GM18498 (cell line): ENCODE results near the gene AGAP1.

Experiments
- ATAC-seq: cut with Tn5 transposase; IDR thresholded peaks from one replicate; pipeline ENCODE4 v1.9.1; 2021; ENCODE audit warnings: mild to moderate bottlenecking, moderate library complexity; ENCODE audit not compliant: unreplicated experiment

Gene AGAP1

DNA sequence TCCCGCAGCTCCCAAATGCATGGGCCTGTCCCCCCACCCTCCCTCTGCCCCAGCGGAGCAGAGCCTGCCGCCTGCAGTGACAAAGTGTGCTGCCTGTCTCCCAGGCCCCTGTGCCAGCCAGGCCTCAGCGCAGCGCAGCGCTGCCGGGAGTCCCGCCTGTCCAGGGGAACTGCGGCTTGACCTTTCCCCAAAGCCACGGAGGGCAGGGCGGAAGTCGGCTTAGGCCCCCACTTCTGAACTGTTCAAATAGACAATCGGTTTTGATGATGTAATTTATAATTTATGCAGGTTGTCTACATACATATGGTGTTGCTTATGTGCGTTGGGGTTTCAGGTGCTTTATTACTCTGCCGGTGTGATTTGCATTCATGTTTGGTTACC, 667.2 kb downstream of the AGAP1 start:
- no peak for ATAC-seq

DNA sequence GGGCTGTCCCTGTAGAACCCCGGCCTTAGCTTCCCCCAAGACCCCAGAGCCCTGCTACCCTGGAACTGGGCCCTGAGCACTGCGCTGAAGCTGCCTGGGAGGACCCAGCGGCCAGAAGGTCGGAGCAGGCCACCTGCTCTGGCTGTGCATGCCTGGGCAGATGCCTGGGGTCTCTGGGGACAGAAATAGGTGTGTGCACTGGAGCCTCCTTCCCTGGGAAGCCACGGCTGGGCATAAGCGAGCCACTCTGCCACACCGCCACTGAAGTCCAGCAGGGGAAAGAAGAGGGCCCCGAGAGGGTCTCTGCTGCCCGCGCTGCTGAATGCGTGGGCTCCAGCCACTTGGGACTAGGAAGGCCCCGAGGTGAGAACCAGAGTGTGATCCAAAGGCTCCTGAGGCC, 667.7 kb downstream of the AGAP1 start:
- no peak for ATAC-seq

DNA sequence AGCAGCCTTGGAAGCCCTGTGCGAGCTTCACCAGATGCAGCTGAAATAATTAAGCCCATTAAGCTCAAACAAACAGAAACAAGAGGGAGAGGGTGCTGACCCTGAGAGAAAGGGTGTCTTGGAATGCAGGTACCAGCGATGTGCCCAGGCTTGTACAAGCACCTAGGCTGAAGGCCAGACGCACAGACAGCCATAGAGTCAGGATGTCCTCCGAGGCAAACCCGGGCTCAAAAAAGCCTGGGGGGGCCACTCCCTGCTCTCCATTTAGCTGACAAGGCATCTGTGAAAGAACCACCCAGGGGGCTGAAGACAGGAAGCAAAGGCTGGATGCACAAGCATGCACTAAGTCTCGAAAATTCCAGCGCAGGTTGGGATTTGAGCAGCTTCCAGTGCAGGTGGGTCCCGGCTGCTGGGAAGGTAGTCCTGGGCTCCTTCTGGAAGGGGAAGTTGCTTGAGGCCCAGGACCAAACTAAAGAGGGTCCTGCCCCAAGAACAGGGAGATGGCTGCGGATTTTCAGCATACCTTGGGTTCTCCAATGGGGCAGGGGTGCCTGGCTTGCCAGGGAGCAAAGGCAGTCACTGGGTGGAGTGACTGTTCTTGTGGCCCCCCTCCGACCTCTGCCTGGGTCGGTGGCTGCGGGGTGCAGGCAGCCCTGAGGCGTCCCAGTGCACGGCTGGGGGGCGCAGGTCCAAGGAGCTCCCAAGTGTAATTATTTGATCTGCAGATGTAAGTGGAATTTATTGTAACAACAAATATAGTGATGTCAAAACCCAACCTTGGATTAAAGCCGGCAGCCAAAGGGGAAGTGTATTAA, 668.4 kb downstream of the AGAP1 start:
- no peak for ATAC-seq

DNA sequence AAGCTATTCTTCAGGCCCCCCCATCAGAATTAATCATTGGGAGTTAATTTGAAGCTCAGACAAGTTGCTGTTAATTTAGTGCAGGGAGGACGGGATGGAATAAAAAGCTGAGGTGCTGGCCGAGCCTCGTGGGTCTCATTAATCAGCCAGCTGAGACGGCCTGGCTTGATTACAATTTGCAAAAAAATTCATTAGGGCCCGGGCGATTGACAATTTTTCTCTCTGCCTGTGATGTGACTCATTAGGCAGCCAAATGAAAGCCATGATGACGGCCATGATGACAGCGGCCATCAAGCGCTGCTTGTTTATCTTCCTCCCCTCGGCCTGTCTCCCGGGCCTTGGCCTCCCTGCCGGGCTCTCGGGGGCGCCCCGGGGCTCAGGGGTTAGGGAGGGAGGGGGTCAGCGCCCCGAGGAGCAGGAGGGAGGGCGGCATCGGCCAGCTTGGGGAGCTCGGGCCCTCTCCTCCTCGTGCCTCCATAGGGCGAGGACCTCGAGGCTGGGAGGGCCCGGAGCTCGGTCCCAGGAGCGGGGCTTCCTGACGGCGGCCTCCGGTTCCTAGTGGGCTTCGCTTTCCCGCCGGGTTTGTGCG, 669.1 kb downstream of the AGAP1 start:
- ATAC-seq: no peak

DNA sequence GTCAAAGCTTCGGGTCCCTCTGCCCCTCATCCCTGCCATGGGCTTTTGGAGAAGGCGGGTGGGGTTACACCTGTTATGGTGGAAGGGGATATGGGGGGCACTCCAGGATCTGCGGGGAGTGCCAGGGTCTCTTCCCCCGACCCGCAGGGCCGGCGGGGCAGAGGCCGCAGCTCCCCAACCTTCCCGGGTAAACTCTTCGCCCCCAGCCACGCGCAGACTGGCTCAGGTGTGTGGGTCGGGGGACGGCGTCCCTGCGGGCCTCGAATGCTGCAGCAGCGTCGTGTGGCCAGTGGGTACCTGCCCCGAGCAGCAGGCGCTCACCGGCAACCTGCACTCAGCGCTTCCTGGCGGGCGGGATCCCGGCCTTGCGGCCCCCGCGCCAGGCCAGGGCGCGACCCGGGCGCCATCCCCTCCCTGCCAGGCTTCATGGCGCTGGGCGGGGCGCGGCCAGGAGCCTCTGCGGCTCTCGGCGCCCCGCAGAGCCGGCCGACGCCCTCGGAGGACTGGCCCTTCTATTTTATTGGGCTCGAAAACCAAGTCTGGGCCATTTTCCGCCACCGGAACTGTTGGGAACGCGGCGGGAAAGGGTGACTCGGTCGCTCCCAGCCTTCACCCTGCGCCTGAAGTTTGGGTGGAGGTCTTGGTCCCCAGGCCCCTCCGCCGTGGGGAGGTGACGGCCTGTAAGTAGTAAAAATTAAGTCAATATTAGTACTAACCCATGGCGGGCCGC, 669.8 kb downstream of the AGAP1 start:
- ATAC-seq: no peak

DNA sequence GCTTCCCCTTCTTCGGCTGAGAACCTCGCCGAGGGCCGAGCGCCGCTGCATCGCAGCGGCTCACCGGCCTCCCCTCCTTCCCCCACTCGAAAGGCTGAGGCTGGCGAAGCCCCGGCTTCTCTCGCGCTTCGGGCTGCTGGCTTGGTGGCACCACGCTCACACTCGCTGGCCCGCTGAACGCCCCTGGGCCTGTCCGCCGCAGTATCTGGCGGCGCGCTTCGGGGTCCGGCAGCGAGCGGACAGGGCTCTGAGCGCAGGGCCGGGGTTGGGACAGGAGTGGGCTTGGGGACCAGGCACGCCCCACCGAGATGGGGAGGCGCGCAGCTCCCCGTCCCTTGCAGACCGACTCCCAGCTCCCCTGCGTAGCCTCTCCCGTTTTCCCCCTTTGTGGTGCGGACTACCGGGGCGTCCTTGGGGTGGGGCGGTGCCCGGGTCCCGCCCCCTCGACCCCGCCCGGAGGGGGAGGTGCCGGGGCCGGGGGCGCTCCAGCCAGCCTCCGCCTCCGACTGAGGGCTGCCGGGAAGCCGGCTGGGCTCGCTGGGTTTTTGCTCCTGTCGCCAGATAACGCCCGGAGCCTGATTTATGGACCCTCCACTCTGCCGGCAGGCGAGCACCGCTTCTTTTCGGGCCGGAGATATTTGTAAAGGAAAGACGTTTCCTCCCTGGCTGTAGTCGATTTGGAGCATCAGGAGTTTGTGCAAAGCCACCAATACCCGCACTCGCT, 670.5 kb downstream of the AGAP1 start:
- ATAC-seq: no peak

DNA sequence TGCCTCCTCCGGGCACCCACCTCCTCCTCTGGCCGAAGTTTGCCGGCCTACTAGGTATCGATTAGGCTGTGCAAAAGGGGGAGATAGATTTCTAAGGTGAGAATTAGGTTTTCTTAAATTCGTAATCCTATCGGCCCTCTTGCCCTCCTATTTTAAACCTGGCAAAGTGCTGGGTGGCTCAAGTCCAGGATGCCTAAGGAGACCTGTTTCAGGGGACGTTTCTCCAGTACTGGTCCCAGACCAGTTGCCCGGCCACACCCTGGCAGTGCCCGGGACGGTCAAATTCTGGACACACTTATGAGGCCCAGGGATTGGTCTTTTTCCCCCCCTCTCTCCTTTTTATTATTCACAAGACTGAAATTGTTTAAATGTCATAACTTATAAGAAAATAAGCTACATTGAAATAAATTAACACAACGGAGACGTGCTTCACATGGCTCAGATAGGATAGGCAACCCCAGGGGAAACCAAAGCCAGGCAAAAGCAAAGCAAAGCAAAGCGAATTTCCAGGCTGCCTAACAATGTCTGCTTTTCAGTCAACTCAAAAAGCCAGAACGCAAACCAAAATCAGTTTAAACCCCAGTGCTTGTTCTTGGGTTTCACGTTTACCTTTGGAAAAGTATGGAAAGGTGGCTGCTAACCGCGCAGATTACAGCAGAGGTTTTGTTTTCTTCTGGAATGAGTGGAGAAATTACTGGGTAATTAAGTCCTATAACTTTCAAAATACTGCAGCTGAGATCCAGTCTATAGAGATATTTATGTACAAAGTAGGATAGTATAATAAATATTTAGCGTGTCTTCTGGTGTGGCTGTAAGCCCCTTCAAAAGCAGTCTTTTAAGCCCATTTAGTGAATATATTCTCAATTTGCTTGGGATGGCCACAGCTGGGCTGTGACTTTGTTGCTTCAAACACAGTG, 671.3 kb downstream of the AGAP1 start:
- ATAC-seq: no peak

DNA sequence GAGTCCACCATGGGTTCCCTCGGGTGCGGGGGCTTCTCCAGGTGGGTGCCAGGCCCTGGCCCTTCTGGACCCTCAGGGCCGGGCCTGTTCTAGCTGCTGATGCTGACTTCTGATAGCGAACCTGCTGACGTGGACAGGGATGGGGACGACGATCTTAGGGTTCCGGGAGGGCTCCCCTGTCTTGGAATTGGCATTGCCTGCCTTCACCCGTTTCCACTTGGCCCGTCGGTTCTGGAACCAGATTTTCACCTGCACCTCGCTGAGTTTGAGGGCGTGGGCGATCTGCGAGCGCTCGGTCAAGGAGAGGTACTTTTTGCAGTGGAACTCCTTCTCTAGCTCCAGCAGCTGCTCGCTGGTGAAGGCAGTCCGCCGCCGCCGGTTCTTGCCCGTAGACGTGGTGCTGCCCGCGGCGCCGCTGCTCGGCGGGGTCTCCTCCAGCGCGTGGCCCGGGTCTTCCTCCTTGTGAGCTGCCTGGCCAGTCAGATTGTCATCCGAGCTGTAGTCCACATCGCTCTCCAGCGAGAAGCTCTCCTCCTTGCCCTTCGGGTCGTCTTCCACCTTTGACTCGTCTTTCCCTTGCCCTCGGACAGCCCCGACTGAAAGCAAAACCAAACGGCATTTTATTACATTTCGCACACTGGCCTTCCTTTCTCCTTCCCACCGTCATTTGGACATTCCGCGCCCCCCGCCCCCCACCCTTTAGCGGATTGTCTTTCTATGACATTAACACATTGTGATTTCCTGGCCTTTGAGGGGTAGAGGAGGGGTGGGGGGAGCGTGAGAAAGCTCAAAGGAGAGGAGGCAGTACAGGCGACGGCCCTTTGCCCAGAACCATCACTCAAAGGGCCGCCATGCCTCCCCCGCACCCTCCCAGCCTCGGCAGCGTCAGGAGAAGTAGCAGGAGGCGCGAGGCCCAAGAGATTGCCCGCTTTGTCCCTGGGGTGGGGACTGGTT, 672.3 kb downstream of the AGAP1 start:
- no peak for ATAC-seq

DNA sequence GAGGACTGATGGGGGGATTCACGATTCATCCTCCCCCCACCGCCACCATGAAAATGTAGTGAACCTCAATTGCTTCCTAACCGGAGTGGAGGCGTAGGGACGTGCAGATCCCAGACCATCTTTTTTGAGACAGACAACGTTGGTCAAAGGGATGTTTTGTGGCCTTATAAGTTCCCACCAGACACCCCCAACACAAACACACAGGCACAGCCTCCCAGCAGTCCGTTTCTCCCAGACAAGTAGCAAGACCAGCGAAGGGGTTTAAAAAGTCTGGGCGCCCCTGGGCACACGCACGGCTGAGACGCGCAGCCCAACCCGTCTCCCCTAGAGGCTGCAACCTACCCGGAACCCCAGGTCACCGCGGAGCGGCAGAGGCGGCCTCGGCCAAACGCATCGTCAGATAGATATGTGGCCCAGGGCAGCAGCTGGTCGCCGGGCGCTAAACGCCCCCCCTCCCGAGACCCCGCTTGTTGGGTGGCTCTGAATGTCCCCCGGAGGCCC, 673.0 kb downstream of the AGAP1 start:
- no peak for ATAC-seq

DNA sequence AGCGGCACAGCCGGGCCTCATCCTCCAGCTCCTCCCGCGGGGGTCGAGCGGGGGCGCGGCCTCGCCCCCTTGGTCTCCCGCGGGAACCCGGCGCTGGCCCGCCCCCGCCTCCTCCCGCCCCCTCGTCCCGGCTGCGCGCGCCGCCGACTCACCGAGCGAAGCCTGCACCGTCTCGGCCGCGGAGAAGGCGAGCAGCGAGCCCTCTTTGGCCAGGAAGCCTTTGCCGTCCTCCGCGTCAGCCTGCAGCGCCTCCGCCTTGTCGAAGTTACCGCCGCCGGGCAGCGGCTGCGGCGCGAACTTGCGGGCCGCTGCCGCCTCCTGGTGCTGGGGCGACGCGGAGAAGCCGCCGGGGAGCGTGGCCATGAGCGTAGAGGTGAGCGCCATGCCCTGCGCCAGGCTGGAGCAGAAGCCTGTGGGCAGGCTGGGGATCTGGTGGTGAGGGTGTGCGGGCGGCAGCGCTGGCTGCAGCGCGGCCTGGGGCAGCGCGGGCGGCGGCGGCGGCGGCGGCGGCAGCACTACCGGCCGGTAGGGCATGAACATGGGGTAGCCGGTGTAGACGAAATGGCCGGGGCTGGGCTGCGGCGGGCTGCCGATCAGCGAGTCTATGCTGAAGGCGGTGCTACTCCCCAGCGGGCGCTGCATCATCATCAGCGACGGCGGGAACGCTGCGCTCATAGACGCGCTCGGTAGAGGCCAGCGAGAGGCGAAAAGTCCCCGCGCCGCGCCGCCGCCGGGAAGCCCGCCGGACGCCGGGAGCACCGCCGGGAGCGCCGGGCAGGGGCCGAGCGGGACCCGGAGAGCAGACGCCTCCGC, 673.7 kb downstream of the AGAP1 start:
- no peak for ATAC-seq

DNA sequence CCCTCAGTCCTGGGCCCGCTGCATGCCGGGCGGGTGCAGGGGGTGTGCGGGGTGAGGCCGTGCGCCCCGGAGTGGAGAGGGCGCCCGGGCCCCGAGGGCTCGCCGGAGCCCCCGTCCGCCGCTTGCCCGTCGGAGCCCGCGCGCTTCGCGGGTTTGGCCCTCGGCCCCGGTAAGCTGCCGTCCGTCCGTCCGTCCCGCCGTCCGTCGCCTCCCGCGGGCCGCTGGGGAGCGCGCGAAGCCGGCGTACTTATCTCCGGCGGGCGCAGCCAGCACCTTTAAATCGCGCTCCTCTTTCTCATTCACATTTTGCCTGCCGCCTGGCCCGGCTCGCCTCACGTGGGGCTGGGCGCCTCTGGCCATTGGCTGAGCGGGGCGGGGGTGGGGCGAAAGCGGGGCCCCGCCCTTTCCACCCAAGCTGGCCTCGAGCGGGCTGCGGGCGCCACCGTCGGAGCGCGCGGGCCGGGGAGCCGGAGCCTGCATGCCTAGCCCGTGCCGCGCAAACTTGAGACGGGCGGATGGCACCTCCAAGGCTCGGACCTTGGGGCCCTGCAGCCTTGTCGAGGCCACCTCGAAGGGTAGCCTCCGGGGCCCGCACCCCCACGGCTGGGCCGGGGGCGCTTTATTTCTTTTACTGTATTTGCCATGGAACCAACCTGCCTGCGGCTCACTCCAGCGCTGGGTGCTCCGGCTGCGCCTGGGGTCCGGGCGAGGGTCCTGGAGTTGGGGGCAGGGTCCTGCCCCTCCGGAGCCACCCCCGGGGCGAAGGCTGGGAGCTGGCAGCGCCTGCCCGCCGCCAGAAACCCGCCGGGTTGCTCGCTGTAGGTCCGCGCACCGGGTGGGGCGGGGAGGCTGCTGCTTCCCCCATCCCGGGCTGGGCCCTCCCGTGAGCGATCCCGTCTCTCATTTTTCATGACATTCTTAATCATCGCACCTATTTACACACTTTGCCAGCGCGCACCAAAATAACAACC, 674.6 kb downstream of the AGAP1 start, which contains the start of gene GBX2:
GBX2 (minus strand) TSS at position 277 of the 971 bp plus-strand sequence. CDS start 415 bp downstream, outside the sequence.
- no peak for ATAC-seq

DNA sequence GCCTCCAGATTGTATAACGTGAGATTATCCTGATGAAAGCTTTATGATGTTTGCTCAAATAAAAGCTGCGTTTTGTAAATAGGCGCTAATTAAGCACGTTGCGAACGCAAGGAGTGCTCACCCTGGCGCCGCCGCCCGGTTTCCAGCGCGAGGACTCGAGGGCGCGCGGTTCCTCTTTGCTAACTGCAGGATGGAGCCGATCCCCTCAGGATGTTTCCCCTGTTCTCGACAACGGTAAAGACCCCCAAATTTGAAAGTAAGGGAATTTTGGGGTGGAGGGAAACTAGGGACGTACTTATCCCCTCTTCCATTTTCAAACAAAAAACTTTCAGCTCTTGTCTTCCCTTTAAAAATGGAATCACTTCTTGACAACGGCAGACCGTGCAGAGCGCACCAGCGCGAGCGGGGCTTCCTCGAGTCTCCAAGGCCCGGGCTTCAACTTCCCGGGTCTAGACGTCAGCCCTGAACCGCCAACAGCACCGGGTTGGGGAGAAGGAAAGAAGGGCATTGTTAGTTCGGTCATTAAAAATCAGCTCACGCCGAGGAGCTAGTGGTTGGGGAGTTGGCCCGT, 675.4 kb downstream of the AGAP1 start:
- no peak for ATAC-seq

DNA sequence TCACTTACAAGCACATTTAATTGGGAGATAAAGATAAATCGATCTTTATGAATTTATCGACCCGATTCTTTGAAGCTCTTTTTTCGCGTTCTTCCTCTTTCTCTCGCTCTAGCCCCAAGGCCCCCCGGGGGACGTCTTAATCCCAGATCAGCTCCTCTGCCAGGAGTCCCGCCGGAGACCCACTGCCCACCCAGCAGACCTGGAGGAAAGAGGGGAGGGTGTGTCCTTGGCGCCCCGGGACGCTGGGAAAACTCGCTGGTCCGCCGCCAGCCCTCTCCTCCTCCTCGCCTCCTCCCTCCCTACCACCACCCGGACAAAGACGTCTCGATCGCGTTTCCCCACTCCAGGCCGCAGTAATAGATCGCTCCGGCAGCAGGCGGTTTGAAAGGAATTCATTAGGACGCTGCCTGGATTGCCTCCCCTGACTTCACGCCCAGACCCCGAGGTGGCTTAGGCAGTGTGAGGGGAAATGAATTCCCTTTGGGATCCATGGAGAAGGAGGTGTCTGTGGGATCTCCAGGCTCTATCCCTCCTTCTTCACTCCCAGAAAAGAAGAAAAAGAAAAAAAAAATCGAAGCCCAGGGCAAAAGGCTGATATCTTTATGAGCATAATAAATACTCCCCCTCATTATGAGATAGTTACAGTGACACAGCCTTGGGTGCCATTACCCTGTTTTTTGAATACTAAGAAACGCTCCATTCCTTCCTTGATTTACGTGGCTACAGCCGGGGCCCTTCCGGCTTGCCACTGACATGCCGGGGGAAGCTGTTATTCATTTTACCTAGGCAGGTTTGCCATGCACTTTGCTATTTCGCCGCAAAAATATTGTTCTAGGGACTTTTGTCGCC, 676.1 kb downstream of the AGAP1 start:
- no peak for ATAC-seq

DNA sequence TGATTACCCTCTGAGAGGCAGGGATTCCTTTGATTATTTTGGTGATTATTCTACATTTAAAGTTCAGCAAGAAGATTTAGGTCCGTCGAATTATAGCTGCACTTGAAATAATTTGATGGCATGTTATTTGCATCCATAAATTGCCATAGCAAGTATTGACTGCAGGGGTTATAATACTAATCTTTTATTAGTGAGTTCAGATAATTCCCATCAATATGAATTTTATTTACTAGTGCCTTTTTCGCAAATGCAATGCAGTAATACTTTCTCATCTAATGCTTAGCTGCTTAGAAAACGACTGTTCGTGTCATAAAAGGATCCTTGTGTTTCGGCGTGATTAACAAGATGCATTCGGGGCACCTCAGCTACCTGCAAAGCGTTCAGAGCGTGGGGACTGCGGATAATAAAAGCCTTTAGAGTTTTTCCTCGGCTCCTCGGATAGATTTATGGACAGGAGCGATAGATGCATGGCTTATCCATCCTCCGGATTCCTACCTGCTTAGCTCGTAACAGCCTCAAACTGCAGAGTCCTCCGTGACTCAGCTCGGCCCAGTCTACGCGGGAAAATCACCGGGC, 676.8 kb downstream of the AGAP1 start:
- ATAC-seq: no peak

DNA sequence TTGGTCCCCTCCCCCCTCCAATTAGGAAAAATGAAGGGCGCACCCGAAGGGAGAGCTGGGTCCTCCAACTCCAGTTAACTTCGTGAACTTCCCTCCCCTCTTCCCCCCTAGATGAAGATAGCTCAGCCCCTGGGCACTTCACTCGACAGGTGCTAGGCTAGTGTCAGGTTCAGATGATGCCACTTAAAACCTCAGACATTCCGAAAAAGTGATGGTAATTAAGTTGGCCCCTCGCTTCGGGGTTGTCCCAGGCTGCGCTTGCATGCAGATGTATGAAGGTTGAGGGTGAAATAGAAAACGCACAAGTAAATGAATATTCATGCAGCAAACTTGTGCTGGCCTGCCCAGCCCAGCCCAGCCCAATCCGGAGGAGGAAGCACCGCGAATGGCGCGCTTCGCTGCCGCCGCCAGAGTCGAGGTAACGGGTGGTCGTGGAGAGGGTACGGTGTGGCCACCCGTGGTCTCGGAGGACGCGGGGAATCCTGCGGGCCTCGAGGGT, 677.4 kb downstream of the AGAP1 start:
- ATAC-seq: no peak
